ENCODE results near the gene MOV10L1.

DNA sequence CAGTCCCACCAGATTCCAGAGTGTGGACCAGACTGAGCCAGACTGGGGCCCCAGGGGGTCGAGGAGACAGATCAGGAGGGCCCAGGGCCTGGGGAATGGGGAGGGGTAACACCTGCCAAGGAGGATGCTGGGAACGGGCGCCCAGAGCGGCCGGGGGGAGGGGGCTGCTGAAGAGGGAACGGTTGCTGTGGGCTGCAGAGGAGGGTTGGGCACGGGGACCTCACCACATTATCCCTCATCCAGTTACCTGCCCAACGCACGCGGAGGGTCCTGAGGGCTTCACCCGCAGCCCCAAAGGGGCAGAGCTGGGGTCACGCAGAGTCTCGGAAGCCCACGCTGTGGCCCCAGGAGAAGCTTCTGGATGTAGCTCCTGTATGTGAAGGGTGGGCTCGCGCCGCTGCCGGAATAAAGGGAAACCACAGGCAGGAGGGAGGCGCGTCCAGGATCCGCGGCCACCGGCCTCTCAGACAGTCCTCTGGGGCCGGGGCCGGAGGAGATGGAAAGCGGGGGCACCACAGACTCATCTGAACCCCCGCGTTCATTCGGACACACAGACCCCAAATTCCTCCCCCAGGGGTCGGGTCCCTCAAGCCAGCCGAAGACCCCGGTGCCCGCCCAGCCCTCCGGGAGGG lies 110.1 kb downstream of the MOV10L1 start:
- TF ChIP-seq, protein P1, sequence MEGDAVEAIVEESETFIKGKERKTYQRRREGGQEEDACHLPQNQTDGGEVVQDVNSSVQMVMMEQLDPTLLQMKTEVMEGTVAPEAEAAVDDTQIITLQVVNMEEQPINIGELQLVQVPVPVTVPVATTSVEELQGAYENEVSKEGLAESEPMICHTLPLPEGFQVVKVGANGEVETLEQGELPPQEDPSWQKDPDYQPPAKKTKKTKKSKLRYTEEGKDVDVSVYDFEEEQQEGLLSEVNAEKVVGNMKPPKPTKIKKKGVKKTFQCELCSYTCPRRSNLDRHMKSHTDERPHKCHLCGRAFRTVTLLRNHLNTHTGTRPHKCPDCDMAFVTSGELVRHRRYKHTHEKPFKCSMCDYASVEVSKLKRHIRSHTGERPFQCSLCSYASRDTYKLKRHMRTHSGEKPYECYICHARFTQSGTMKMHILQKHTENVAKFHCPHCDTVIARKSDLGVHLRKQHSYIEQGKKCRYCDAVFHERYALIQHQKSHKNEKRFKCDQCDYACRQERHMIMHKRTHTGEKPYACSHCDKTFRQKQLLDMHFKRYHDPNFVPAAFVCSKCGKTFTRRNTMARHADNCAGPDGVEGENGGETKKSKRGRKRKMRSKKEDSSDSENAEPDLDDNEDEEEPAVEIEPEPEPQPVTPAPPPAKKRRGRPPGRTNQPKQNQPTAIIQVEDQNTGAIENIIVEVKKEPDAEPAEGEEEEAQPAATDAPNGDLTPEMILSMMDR (conservative IDR thresholded peaks at IDR 0.05 in 1 of 2, IDR thresholded peaks at IDR 0.05 in 1 of 2; ENCODE audit: low read depth in 1 of 2, low read length in 2 of 2): no peak
- no peak for TF ChIP-seq EZH2 (IDR thresholded peaks at IDR 0.05; ENCODE audit: low read length, missing control alignments)

Data from fibroblast of lung (primary cell).